Loucy (cell line): ENCODE results near the gene RAF1.

Source experiments
- EZH2phosphoT487 ChIP-seq: fragments of 200-600 bp; IDR thresholded peaks from 2 replicates; pipeline ENCODE4 v1.6.1; 2018; ENCODE audit warnings: antibody characterized with exemption, mild to moderate bottlenecking, moderate library complexity, borderline replicate concordance
- TF ChIP-seq, protein P1 (sequence below): fragments of 200-600 bp; sonication (generic); conservative IDR thresholded peaks from 2 replicates; pipeline ENCODE4 v1.5.1; 2014; ENCODE audit warnings: mild to moderate bottlenecking, antibody characterized with exemption, low read length

DNA sequence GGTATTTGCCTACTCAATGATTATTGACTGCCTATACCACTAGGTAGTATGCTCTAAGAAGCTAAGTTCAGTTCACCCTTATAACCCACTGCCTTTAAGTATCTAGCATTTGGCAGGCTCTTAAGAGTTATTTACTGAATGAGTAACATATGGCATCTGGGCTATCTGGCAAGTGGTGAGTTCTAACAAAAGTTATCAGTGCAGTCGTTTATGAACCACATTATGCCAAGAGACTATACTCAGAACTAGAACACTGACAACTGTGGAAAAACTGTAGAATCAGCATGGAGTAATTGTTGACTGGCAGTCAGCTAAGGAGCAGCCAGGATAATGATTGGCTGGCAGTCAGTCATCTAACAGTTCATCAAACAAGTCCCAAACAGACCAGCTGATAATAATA lies 25.8 kb downstream of the RAF1 start:
- TF ChIP-seq, protein P1, sequence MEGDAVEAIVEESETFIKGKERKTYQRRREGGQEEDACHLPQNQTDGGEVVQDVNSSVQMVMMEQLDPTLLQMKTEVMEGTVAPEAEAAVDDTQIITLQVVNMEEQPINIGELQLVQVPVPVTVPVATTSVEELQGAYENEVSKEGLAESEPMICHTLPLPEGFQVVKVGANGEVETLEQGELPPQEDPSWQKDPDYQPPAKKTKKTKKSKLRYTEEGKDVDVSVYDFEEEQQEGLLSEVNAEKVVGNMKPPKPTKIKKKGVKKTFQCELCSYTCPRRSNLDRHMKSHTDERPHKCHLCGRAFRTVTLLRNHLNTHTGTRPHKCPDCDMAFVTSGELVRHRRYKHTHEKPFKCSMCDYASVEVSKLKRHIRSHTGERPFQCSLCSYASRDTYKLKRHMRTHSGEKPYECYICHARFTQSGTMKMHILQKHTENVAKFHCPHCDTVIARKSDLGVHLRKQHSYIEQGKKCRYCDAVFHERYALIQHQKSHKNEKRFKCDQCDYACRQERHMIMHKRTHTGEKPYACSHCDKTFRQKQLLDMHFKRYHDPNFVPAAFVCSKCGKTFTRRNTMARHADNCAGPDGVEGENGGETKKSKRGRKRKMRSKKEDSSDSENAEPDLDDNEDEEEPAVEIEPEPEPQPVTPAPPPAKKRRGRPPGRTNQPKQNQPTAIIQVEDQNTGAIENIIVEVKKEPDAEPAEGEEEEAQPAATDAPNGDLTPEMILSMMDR = no peak
- TF ChIP-seq EZH2phosphoT487 = no peak
